Natural killer cell (primary cell): ENCODE data around the gene GIT2. TPM values are rescaled to one million over a fixed set of nuclear protein-coding genes. Genes with fewer than 3 reads are reported as not detected.

Experiments used
- ATAC-seq, 3 donors: fragments of 150-1000 bp in 2 of 3; fragments of 200-7000 bp in 1 of 3; cut with Tn5 transposase; 1 replicate in 1 of 3; 2 replicates in 2 of 3; pipeline ENCODE4 v1.10.0; 2021; ENCODE audit warnings: mild to moderate bottlenecking in 2 of 3, moderate library complexity in 2 of 3
- DNase-seq, 2 donors: peaks; one replicate each; pipeline versions ENCODE4 v3.0.0 to v3.0.0-alpha.2; 2013 to 2021; ENCODE audit warnings: mixed read lengths in 1 of 2
- H3K27ac ChIP-seq: one replicate; pipeline ENCODE4 v1.5.1; 2013; ENCODE audit warnings: mild to moderate bottlenecking, low read length
- H3K27me3 ChIP-seq: one replicate; pipeline ENCODE4 v1.6.1; 2013; ENCODE audit warnings: low read length; ENCODE audit not compliant: control insufficient read depth, insufficient read depth
- H3K36me3 ChIP-seq: one replicate; pipeline ENCODE4 v1.6.1; 2013; ENCODE audit warnings: low read length; ENCODE audit not compliant: control insufficient read depth, insufficient read depth
- H3K4me1 ChIP-seq: one replicate; pipeline ENCODE4 v1.6.1; 2013; ENCODE audit warnings: low read length; ENCODE audit not compliant: control insufficient read depth, insufficient read depth
- H3K4me3 ChIP-seq: one replicate; pipeline ENCODE4 v1.5.1; 2013; ENCODE audit warnings: low read length
- H3K9me3 ChIP-seq: one replicate; pipeline ENCODE4 v1.6.1; 2013; ENCODE audit warnings: low read length; ENCODE audit not compliant: control insufficient read depth, insufficient read depth
- H3K27ac Mint-ChIP-seq, 2 donors: one replicate each; pipeline ENCODE4 v1.8.0; 2022; ENCODE audit warnings: mild to moderate bottlenecking in 2 of 2, mixed read lengths in 2 of 2, moderate library complexity in 1 of 2
- H3K27me3 Mint-ChIP-seq, 2 donors: one replicate each; pipeline ENCODE4 v1.8.0; 2022; ENCODE audit warnings: low read depth in 2 of 2, mixed read lengths in 2 of 2
- H3K36me3 Mint-ChIP-seq: one replicate; pipeline ENCODE4 v1.8.0; 2022; ENCODE audit warnings: mixed read lengths
- H3K4me1 Mint-ChIP-seq, 2 donors: one replicate each; pipeline ENCODE4 v1.8.0; 2022; ENCODE audit warnings: mixed read lengths in 2 of 2
- H3K4me3 Mint-ChIP-seq: one replicate; pipeline ENCODE4 v1.8.0; 2022; ENCODE audit warnings: mild to moderate bottlenecking, moderate library complexity, mixed read lengths
- H3K9me3 Mint-ChIP-seq, 2 donors: one replicate each; pipeline ENCODE4 v1.8.0; 2022; ENCODE audit warnings: mixed read lengths in 2 of 2
- CTCF ChIP-seq: fragments of 200-600 bp; IDR thresholded peaks from one replicate; pipeline ENCODE4 v1.8.0; 2022; ENCODE audit warnings: antibody characterized with exemption
- WGBS: methylation state at CpG from one replicate; pipeline ENCODE4 v1.1.7; 2013; ENCODE audit warnings: missing lambda C conversion rate; ENCODE audit not compliant: insufficient coverage; 5-methylcytosine and 5-hydroxymethylcytosine counted together
- intact Hi-C: fragments of 100-400 bp; cut with micrococcal nuclease; formaldehyde crosslinking; loops from one replicate; pipeline ENCODE4 v1.14.2; 2022
- total RNA-seq, 4 donors: library from RNA; stranded (reverse); fragments of 120-200 nt in 1 of 4; gene quantifications; one replicate each; pipeline versions ENCODE4 v1.2.3 to v1.2.4, GENCODE V29; 2013 to 2022

The GIT2 gene
- total RNA-seq, 3 donors from 2014 or later (not counting 1 experiment from before 2014, with no cell fraction given): 98.8 to 118 (median 117) TPM

GRCh38 chr12:109950625-109951024 is 45.5 kb downstream of the GIT2 start:
- intact Hi-C loops: no loop called here
- Mint-ChIP-seq H3K9me3 (no peaks in the 10 kb centered on the region), H3K27ac (peak overlapping the region; percentile 76 to 80), H3K4me3 (no peak overlapping the region), H3K4me1 (peaks cover 22 to 28% of the 10 kb centered on the region in 2 donors), H3K36me3 (peaks cover 64% of the 10 kb centered on the region), H3K27me3 (no peaks in the 10 kb centered on the region)
- no peak for TF ChIP-seq CTCF
- Histone ChIP-seq H3K36me3 (peaks cover 68% of the 10 kb centered on the region), H3K4me3 (no peak overlapping the region), H3K27ac (no peak overlapping the region), H3K9me3 (no peaks in the 10 kb centered on the region), H3K4me1 (peaks cover 8% of the 10 kb centered on the region), H3K27me3 (no peaks in the 10 kb centered on the region)
- ATAC-seq (no peak), DNase-seq (no peak)

- Mint-ChIP-seq H3K9me3 (no peaks in the 10 kb centered on the region), H3K27me3 (no peaks in the 10 kb centered on the region), H3K36me3 (peaks cover 64% of the 10 kb centered on the region), H3K4me3 (no peak overlapping the region), H3K4me1 (peaks cover 32 to 39% of the 10 kb centered on the region in 2 donors), H3K27ac (peak overlapping the region; percentile 76 to 80)
- Histone ChIP-seq H3K9me3 (no peaks in the 10 kb centered on the region), H3K27me3 (no peaks in the 10 kb centered on the region), H3K36me3 (peaks cover 73% of the 10 kb centered on the region), H3K27ac (no peak overlapping the region), H3K4me1 (peaks cover 13% of the 10 kb centered on the region), H3K4me3 (no peak overlapping the region)
- no peak for TF ChIP-seq CTCF
- WGBS: 93% methylated on average over 1 of the region's 1 CpG
- DNase-seq (no peak), ATAC-seq (no peak)
- intact Hi-C loops: no loop called here
These were observed 47.1 kb downstream of the GIT2 start for GRCh38 chr12:109949089-109949488.

GRCh38 chr12:109948368-109948767 is 47.8 kb downstream of the GIT2 start:
- no peak for ATAC-seq
- peaks cover 64% of the 10 kb centered on the region for H3K36me3 Mint-ChIP-seq
- intact Hi-C loops: no loop called here

More at GRCh38 chr12:109948368-109948767, 47.8 kb downstream of the GIT2 start:
- H3K4me1 ChIP-seq: peaks cover 13% of the 10 kb centered on the region
- H3K9me3 ChIP-seq: no peaks in the 10 kb centered on the region
- no peak overlapping the region for H3K4me3 ChIP-seq
- 100% methylated on average over 1 of the region's 4 CpGs for WGBS
- H3K27me3 Mint-ChIP-seq: no peaks in the 10 kb centered on the region
- TF ChIP-seq CTCF: no peak
- H3K27ac ChIP-seq: no peak overlapping the region
- H3K4me3 Mint-ChIP-seq: no peak overlapping the region
- H3K27me3 ChIP-seq: no peaks in the 10 kb centered on the region
- no peaks in the 10 kb centered on the region for H3K9me3 Mint-ChIP-seq
- H3K4me1 Mint-ChIP-seq: peaks cover 32 to 39% of the 10 kb centered on the region in 2 donors
- peak overlapping the region; percentile 76 to 80 for H3K27ac Mint-ChIP-seq
- peaks cover 71% of the 10 kb centered on the region for H3K36me3 ChIP-seq
- no peak for DNase-seq
